HepG2 (cell line): ENCODE measurements around the gene FAM217B. TPM values are rescaled to one million over a fixed set of nuclear protein-coding genes. Genes with fewer than 3 reads are reported as not detected.

Source experiments
- ATAC-seq: fragments of 200-7000 bp; cut with Tn5 transposase; 3 replicates; pipeline ENCODE4 v1.9.1; 2020; ENCODE audit warnings: mild to moderate bottlenecking, moderate library complexity
- BruUV-seq: library from RNA; stranded (reverse); fragments of 400-500 nt; replicated peaks from 2 replicates; lab custom pipeline; 2021; lab: Mats Ljungman, UMichigan
- CTCF ChIA-PET: fragments of 300-600 bp; formaldehyde crosslinking; extraction: SDS; loops from one replicate; lab custom pipeline; 2021; ENCODE audit warnings: low total read pairs, inconsistent platforms, low intra/inter-chr PET ratio; lab: Yijun Ruan, JAX
- POLR2A ChIA-PET: fragments of 350-600 bp; sonication (Branson Sonifier 250); formaldehyde crosslinking; loops from one replicate; lab custom pipeline; 2020; ENCODE audit warnings: antibody characterized with exemption, inconsistent platforms; lab: Yijun Ruan, JAX
- DNase-seq: peaks from one replicate; pipeline ENCODE4 v3.0.0-alpha.2; 2015; ENCODE audit warnings: low spot score
- FAIRE-seq: peaks from 3 replicates; lab custom pipeline; 2011; peaks lifted over from hg19 to GRCh38; lab: Jason Lieb, UNC
- H2AFZ ChIP-seq: one replicate; pipeline ENCODE4 v1.6.1; 2011; ENCODE audit warnings: low read length, inconsistent platforms
- H3K27ac ChIP-seq: fragments of 300-600 bp; 3 replicates; pipeline ENCODE4 v1.8.0; 2011; ENCODE audit warnings: mixed run types, mild to moderate bottlenecking, mixed read lengths, low read length, inconsistent platforms; ENCODE audit not compliant: insufficient read depth; ENCODE audit errors: extremely low read length
- H3K27me3 ChIP-seq, 2 experiments: fragments of 200-600 bp in 1 of 2; 2 replicates in 1 of 2; 3 replicates in 1 of 2; pipeline versions ENCODE4 v1.6.0 to v1.8.0; 2011; ENCODE audit warnings: low read length in 2 of 2, mild to moderate bottlenecking in 2 of 2, moderate library complexity in 2 of 2, inconsistent platforms in 1 of 2; ENCODE audit not compliant: insufficient read depth in 2 of 2, control insufficient read depth in 1 of 2
- H3K36me3 ChIP-seq, 2 experiments: fragments of 200-600 bp in 1 of 2; replicated peaks in 1 of 2; 2 replicates in 1 of 2; 3 replicates in 1 of 2; pipeline versions ENCODE4 v1.5.1 to v1.8.0; 2011; ENCODE audit warnings: low read length in 2 of 2, inconsistent platforms in 1 of 2; ENCODE audit not compliant: insufficient read depth in 2 of 2, control insufficient read depth in 1 of 2
- H3K4me1 ChIP-seq: 2 replicates; pipeline ENCODE4 v1.5.1; 2012; ENCODE audit warnings: low read length, inconsistent platforms; ENCODE audit not compliant: insufficient read depth
- H3K4me2 ChIP-seq: 2 replicates; pipeline ENCODE4 v1.6.0; 2011; ENCODE audit warnings: low read depth, low read length, inconsistent platforms
- H3K4me3 ChIP-seq, 3 experiments: fragments of 200-600 bp in 1 of 3; sonication (generic), shearing (Covaris generic) in 1 of 3; replicated peaks in 1 of 3; 2 replicates each; pipeline ENCODE4 v1.5.1; 2011 to 2016; ENCODE audit warnings: low read length in 3 of 3, inconsistent platforms in 2 of 3, low read depth in 2 of 3, mild to moderate bottlenecking in 2 of 3, control low read depth in 1 of 3, mixed read lengths in 1 of 3; ENCODE audit not compliant: insufficient read depth in 1 of 3
- H3K79me2 ChIP-seq: one replicate; pipeline ENCODE4 v1.6.1; 2011; ENCODE audit warnings: low read length, inconsistent platforms; ENCODE audit not compliant: insufficient read depth
- H3K9ac ChIP-seq: 2 replicates; pipeline ENCODE4 v1.6.0; 2011; ENCODE audit warnings: mild to moderate bottlenecking, low read depth, low read length, inconsistent platforms; ENCODE audit not compliant: insufficient read depth
- H3K9me3 ChIP-seq: 2 replicates; pipeline ENCODE4 v1.5.1; 2012; ENCODE audit warnings: mild to moderate bottlenecking, low read length
- H4K20me1 ChIP-seq: 2 replicates; pipeline ENCODE4 v1.6.0; 2011; ENCODE audit warnings: inconsistent platforms, mild to moderate bottlenecking, low read length, moderate library complexity; ENCODE audit not compliant: insufficient read depth
- CHCHD3 ChIP-seq: sonication (generic); formaldehyde crosslinking; IDR thresholded peaks from 2 replicates; pipeline ENCODE4 v1.8.0; 2022; ENCODE audit warnings: mild to moderate bottlenecking, missing genetic modification reagents, moderate library complexity
- ETV6 ChIP-seq: sonication (generic); formaldehyde crosslinking; conservative IDR thresholded peaks from 2 replicates; pipeline ENCODE4 v1.4.0; 2020; ENCODE audit warnings: missing genetic modification reagents
- FOXK1 ChIP-seq: sonication (generic); formaldehyde crosslinking; IDR thresholded peaks from 2 replicates; pipeline ENCODE4 v1.4.0; 2020; ENCODE audit warnings: low read depth, missing genetic modification reagents, borderline replicate concordance
- GZF1 ChIP-seq: sonication (generic); formaldehyde crosslinking; IDR thresholded peaks from 2 replicates; pipeline ENCODE4 v1.5.1; 2020; ENCODE audit warnings: mild to moderate bottlenecking, missing genetic modification reagents
- HCFC1 ChIP-seq: fragments of 150-350 bp; IDR thresholded peaks from 2 replicates; pipeline ENCODE4 v1.6.1; 2014; ENCODE audit warnings: low read depth, low read length
- HNRNPK ChIP-seq: fragments of 200-400 bp; formaldehyde crosslinking; IDR thresholded peaks from 2 replicates; pipeline ENCODE4 v1.6.1; 2018; ENCODE audit warnings: low read length, low read depth, moderate library complexity, mild to moderate bottlenecking; ENCODE audit not compliant: poor library complexity, severe bottlenecking
- HOXA3 ChIP-seq: sonication (generic); formaldehyde crosslinking; IDR thresholded peaks from 2 replicates; pipeline ENCODE4 v1.5.0; 2020; ENCODE audit warnings: missing genetic modification reagents
- NFYB ChIP-seq: sonication (generic); formaldehyde crosslinking; IDR thresholded peaks from 2 replicates; pipeline ENCODE4 v1.4.0; 2020; ENCODE audit warnings: missing genetic modification reagents
- NPAS2 ChIP-seq: sonication (generic); formaldehyde crosslinking; IDR thresholded peaks from 2 replicates; pipeline ENCODE4 v1.8.0; 2022; ENCODE audit warnings: mild to moderate bottlenecking, missing genetic modification reagents, borderline replicate concordance
- POGZ ChIP-seq: sonication (generic); formaldehyde crosslinking; IDR thresholded peaks from 2 replicates; pipeline ENCODE4 v1.4.0; 2020; ENCODE audit warnings: mild to moderate bottlenecking, missing genetic modification reagents
- RBAK ChIP-seq: sonication (generic); formaldehyde crosslinking; IDR thresholded peaks from 2 replicates; pipeline ENCODE4 v1.5.1; 2020; ENCODE audit warnings: mild to moderate bottlenecking, missing genetic modification reagents
- RELA ChIP-seq: sonication (generic); formaldehyde crosslinking; IDR thresholded peaks from 2 replicates; pipeline ENCODE4 v1.4.0; 2020; ENCODE audit warnings: missing genetic modification reagents
- REXO4 ChIP-seq: sonication (generic); formaldehyde crosslinking; IDR thresholded peaks from 2 replicates; pipeline ENCODE4 v1.8.0; 2022; ENCODE audit warnings: missing genetic modification reagents, mild to moderate bottlenecking, borderline replicate concordance
- ZNF30 ChIP-seq: sonication (generic); formaldehyde crosslinking; IDR thresholded peaks from 2 replicates; pipeline ENCODE4 v1.5.0; 2020; ENCODE audit warnings: mild to moderate bottlenecking, missing genetic modification reagents
- ZNF333 ChIP-seq: sonication (generic); formaldehyde crosslinking; IDR thresholded peaks from 2 replicates; pipeline ENCODE4 v1.4.0; 2020; ENCODE audit warnings: mild to moderate bottlenecking, missing genetic modification reagents, borderline replicate concordance
- ZNF556 ChIP-seq: sonication (generic); formaldehyde crosslinking; IDR thresholded peaks from 2 replicates; pipeline ENCODE4 v1.4.0; 2020; ENCODE audit warnings: mild to moderate bottlenecking, missing genetic modification reagents, borderline replicate concordance
- ZNF747 ChIP-seq: sonication (generic); formaldehyde crosslinking; IDR thresholded peaks from 2 replicates; pipeline ENCODE4 v1.8.1; 2023; ENCODE audit warnings: missing genetic modification reagents, mild to moderate bottlenecking, borderline replicate concordance
- ZNF768 ChIP-seq: sonication (generic); formaldehyde crosslinking; IDR thresholded peaks from 2 replicates; pipeline ENCODE4 v1.4.0; 2020; ENCODE audit warnings: missing genetic modification reagents
- ZNF891 ChIP-seq: sonication (generic); formaldehyde crosslinking; IDR thresholded peaks from 2 replicates; pipeline ENCODE4 v1.5.0; 2020; ENCODE audit warnings: mild to moderate bottlenecking, missing genetic modification reagents
- WGBS: methylation state at CpG from one replicate; pipeline ENCODE4 v1.1.6; 2017; ENCODE audit warnings: low lambda C conversion rate; 5-methylcytosine and 5-hydroxymethylcytosine counted together
- in situ Hi-C: cut with HindIII; loops from 2 replicates; pipeline ENCODE4 v1.10.0; 2017; ENCODE audit warnings: low pct_unique_long_range_greater_than_20kb; ENCODE audit not compliant: extremely low pct_ligation_motif_present
- intact Hi-C: fragments of 100-400 bp; cut with micrococcal nuclease; formaldehyde crosslinking; loops from one replicate; pipeline ENCODE4 v1.10.0; 2022; ENCODE audit not compliant: unreplicated experiment
- polyA plus RNA-seq, 8 experiments: library from polyadenylated mRNA; depleted of rRNA in 3 of 8; stranded (reverse) in 7 of 8; unstranded in 1 of 8; fragments of >200 nt; fragmentation: Illumina TruSeq in 4 of 8; extraction: Trizol in 4 of 8; gene quantifications; 2 replicates each; pipeline versions ENCODE4 v1.2.1 to v1.2.3, GENCODE V29; 2011 to 2016; ENCODE audit warnings: low read depth in 4 of 8, missing spikeins in 1 of 8, mixed read lengths in 1 of 8; ENCODE audit not compliant: insufficient read depth in 1 of 8
- total RNA-seq, 5 experiments: library from RNA; depleted of rRNA; stranded (reverse); fragments of >200 nt; fragmentation: Illumina TruSeq; extraction: Trizol; gene quantifications; 2 replicates each; pipeline ENCODE4 v1.2.3, GENCODE V29; 2016; ENCODE audit warnings: low read depth in 1 of 5
- TF ChIP-seq, protein P1 (sequence below): sonication (generic); formaldehyde crosslinking; IDR thresholded peaks from 2 replicates; pipeline ENCODE4 v1.4.0; 2020; ENCODE audit warnings: missing genetic modification reagents
- TF ChIP-seq, protein P2 (sequence below): sonication (generic); formaldehyde crosslinking; IDR thresholded peaks from 2 replicates; pipeline ENCODE4 v1.4.0; 2020; ENCODE audit warnings: missing genetic modification reagents
- TF ChIP-seq, protein P3 (sequence below): sonication (generic); formaldehyde crosslinking; IDR thresholded peaks from 2 replicates; pipeline ENCODE4 v1.4.0; 2020; ENCODE audit warnings: mild to moderate bottlenecking, missing genetic modification reagents

The FAM217B gene
- total and polyA plus RNA-seq, 2 of the 13 experiments (the other 11 are each of a cell fraction or from before 2014, with no cell fraction given), result 11.1 to 14.3 TPM

DNA sequence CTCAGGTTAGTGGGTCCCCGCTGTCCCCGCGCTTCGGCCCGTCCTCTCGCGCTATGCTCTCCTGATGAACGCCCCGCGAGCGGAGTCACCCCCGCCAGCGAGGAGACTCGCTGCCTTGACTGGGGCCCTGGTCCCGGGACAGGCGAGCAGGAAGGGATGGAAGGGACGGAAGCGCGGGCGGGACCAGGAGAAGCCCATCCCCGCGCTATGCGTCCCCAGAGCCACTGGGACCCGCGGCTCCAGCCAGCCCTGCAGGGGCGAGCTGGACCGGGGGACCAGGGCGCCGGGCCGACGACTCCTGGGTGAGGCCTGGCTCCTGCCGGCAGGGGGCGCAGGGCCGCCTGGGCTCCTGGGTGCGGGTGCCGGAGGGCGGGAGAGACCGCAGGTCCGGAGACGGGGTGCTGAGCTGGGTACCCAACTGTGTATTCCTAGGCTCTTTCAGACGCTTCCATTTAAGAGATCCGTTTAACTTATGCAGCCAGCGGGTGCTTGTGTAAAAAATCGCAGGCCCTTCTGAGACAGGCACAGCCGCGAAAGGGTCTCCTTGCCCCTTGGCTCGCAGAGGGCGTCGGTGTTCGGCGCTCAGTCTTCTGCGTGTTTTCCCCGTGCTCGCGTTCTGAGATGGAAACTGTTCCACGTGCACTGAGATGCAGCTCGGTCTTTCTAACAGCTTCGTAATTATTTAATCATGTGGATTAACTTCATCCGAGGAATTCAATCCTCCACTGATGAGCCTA is 6.2 kb upstream of the FAM217B start:
- no peaks in the 10 kb centered on the region for H3K36me3 ChIP-seq
- no peaks in the 10 kb centered on the region for H3K27me3 ChIP-seq
- ChIA-PET POLR2A (no interaction called here), CTCF (interaction anchor here (1.4 to 1.5 kb wide), 2 partner anchors 15 to 21 kb away, joined by 5 to 8 read pairs; no protein-coding TSS in a partner anchor)
- H3K9ac ChIP-seq, result no peak overlapping the region
- WGBS, result 70% methylated on average over 51 of the region's 59 CpGs
- no peak overlapping the region for H3K27ac ChIP-seq
- H2AFZ ChIP-seq, result no peak overlapping the region
- peak; percentile 98 for ATAC-seq
- in situ Hi-C loops (no loop called here), intact Hi-C loops (no loop called here)
- FAIRE-seq, result peak; percentile 26
- H3K4me2 ChIP-seq, result peak overlapping the region; percentile 70
- peaks cover 11% of the 10 kb centered on the region for H3K4me1 ChIP-seq
- H3K79me2 ChIP-seq, result no peaks in the 10 kb centered on the region
- no peaks in the 10 kb centered on the region for H4K20me1 ChIP-seq
- no TSS peak for BruUV-seq
- DNase-seq, result peak; percentile 49
- peak overlapping the region in 2 of 3 experiments; percentile 45 to 67; a peak in 3 of 6 replicates for H3K4me3 ChIP-seq
- no peaks in the 10 kb centered on the region for H3K9me3 ChIP-seq
- TF ChIP-seq, protein P1, sequence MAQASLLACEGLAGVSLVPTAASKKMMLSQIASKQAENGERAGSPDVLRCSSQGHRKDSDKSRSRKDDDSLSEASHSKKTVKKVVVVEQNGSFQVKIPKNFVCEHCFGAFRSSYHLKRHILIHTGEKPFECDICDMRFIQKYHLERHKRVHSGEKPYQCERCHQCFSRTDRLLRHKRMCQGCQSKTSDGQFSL (CRISPR knock-in tag), result no peak
- TF ChIP-seq HNRNPK (peak; percentile 9), NFYB (CRISPR knock-in tag) (no peak), RELA (no peak), ZNF891 (CRISPR knock-in tag) (peak; percentile 73; the same call in 1 of the 2 replicates), HOXA3 (CRISPR knock-in tag) (peak; percentile 38; the same call in 1 of the 2 replicates), POGZ (CRISPR knock-in tag) (peak; percentile 31; the same call in 1 of the 2 replicates), ZNF556 (0 out of 2 replicates have a peak, but pooled peaks have one; percentile 32), REXO4 (CRISPR knock-in tag) (no peak), ETV6 (CRISPR knock-in tag) (peak; percentile 66; the same call in 1 of the 2 replicates), RBAK (no peak), ZNF333 (no peak), ZNF30 (CRISPR knock-in tag) (no peak), CHCHD3 (CRISPR knock-in tag) (no peak), HCFC1 (no peak), NPAS2 (CRISPR knock-in tag) (no peak), FOXK1 (CRISPR knock-in tag) (peak; percentile 33; the same call in 1 of the 2 replicates), GZF1 (CRISPR knock-in tag) (no peak), ZNF747 (CRISPR knock-in tag) (0 out of 2 replicates have a peak, but pooled peaks have one; percentile 64), ZNF768 (peak; percentile 67; the same call in 1 of the 2 replicates)
- TF ChIP-seq, protein P2, sequence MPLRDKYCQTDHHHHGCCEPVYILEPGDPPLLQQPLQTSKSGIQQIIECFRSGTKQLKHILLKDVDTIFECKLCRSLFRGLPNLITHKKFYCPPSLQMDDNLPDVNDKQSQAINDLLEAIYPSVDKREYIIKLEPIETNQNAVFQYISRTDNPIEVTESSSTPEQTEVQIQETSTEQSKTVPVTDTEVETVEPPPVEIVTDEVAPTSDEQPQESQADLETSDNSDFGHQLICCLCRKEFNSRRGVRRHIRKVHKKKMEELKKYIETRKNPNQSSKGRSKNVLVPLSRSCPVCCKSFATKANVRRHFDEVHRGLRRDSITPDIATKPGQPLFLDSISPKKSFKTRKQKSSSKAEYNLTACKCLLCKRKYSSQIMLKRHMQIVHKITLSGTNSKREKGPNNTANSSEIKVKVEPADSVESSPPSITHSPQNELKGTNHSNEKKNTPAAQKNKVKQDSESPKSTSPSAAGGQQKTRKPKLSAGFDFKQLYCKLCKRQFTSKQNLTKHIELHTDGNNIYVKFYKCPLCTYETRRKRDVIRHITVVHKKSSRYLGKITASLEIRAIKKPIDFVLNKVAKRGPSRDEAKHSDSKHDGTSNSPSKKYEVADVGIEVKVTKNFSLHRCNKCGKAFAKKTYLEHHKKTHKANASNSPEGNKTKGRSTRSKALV, result peak; percentile 74; the same call in 1 of the 2 replicates
- TF ChIP-seq, protein P3, sequence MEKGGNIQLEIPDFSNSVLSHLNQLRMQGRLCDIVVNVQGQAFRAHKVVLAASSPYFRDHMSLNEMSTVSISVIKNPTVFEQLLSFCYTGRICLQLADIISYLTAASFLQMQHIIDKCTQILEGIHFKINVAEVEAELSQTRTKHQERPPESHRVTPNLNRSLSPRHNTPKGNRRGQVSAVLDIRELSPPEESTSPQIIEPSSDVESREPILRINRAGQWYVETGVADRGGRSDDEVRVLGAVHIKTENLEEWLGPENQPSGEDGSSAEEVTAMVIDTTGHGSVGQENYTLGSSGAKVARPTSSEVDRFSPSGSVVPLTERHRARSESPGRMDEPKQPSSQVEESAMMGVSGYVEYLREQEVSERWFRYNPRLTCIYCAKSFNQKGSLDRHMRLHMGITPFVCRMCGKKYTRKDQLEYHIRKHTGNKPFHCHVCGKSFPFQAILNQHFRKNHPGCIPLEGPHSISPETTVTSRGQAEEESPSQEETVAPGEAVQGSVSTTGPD (CRISPR knock-in tag), result no peak
